Pancreas (tissue), 10 donors: ENCODE results near the gene SLC28A1. TPM values are rescaled to one million over a fixed set of nuclear protein-coding genes. Genes with fewer than 3 reads are reported as not detected.

Experiments
- ATAC-seq, 4 donors: fragments of 200-7000 bp; cut with Tn5 transposase; one replicate each; pipeline versions ENCODE4 v1.8.0 to v1.9.1; 2020; ENCODE audit warnings: mild to moderate bottlenecking in 4 of 4, moderate library complexity in 4 of 4
- DNase-seq, 6 donors: peaks; one replicate each; pipeline ENCODE4 v3.0.0-alpha.2; 2020
- FAIRE-seq: peaks from 2 replicates; lab custom pipeline; 2012; peaks lifted over from hg19 to GRCh38; lab: Jason Lieb, UNC
- H3K27ac ChIP-seq, 4 donors: fragments of 200-600 bp; sonication (generic); 1 replicate in 3 of 4; 2 replicates in 1 of 4; pipeline versions ENCODE4 v1.5.0 to v1.8.0; 2020
- H3K27me3 ChIP-seq, 4 donors: fragments of 200-600 bp; one replicate each; pipeline ENCODE4 v1.8.0; 2021
- H3K36me3 ChIP-seq, 3 donors: fragments of 200-600 bp; sonication (generic) in 1 of 3; one replicate each; pipeline versions ENCODE4 v1.5.0 to v1.8.0; 2020 to 2021
- H3K4me1 ChIP-seq, 3 donors: fragments of 200-600 bp; one replicate each; pipeline ENCODE4 v1.8.0; 2021
- H3K4me3 ChIP-seq, 4 donors: fragments of 200-600 bp; sonication (generic) in 2 of 4; one replicate each; pipeline versions ENCODE4 v1.5.0 to v1.8.0; 2020 to 2021
- H3K9me3 ChIP-seq, 4 donors: fragments of 200-600 bp; one replicate each; pipeline ENCODE4 v1.8.0; 2021
- WGBS, 2 donors: extraction: QIAGEN DNeasy Blood & Tissue Kit; methylation state at CpG; one replicate each; pipeline ENCODE4 v1.1.7; 2013; 5-methylcytosine and 5-hydroxymethylcytosine counted together
- intact Hi-C, 3 donors: fragments of 100-400 bp; cut with DNase I; formaldehyde crosslinking; loops; one replicate each; pipeline versions ENCODE4 v1.11.1 to v1.14.2; 2022
- polyA plus RNA-seq, 2 donors: library from polyadenylated mRNA; stranded (reverse); fragments of 200-250 nt; gene quantifications; one replicate each; pipeline ENCODE4 v1.2.3, GENCODE V29; 2013
- total RNA-seq, 6 donors: library from RNA; stranded (reverse); fragmentation: NEBNext Ultra II Directional in 4 of 6; extraction: Animal tissue kit (Norgen Biotek cat#: 25700) in 4 of 6; gene quantifications; one replicate each; pipeline versions ENCODE4 v1.2.1 to v1.2.4, GENCODE V29; 2021 to 2023
- TF ChIP-seq, protein P1 (sequence below), 4 donors: fragments of 200-600 bp; sonication (generic) in 3 of 4; IDR thresholded peaks; one replicate each; pipeline versions ENCODE4 v1.5.0 to v1.8.0; 2021; ENCODE audit warnings: antibody characterized with exemption in 4 of 4
- donor health status: healthy with polysubstance abuse.
- donor health status: DM: no; HTN: no; CAD: no; lungs with moderate emphysema.
- donor health status: DM: no; HTN: no; CAD: no.
- donor health status: control.
- donor health status: control.
- donor health status: Bipolar disorder and iron deficiency.
- donor health status: DM: yes; HTN: yes; CAD: no.
- donor health status: DM: no; HTN: no; CAD: no.
- donor health status: DM: no; HTN: no; CAD: no.
- donor health status: DM: yes; HTN: yes; CAD: no.

Gene SLC28A1
- total and polyA plus RNA-seq, 8 donors: 0.02 to 0.21 (median 0.11) TPM; not detected in 3

DNA sequence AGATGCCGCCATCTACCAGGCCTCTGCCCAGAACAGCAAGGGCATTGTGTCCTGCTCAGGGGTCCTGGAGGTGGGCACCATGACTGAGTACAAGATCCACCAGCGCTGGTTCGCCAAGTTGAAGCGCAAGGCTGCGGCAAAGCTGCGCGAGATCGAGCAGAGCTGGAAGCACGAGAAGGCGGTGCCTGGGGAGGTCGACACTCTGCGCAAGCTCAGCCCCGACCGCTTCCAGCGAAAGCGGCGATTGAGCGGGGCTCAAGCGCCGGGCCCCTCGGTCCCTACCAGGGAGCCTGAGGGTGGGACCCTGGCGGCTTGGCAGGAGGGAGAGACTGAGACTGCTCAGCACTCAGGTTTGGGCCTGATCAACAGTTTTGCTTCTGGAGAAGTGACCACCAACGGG lies 44.7 kb upstream of the SLC28A1 start:
- TF ChIP-seq, protein P1, sequence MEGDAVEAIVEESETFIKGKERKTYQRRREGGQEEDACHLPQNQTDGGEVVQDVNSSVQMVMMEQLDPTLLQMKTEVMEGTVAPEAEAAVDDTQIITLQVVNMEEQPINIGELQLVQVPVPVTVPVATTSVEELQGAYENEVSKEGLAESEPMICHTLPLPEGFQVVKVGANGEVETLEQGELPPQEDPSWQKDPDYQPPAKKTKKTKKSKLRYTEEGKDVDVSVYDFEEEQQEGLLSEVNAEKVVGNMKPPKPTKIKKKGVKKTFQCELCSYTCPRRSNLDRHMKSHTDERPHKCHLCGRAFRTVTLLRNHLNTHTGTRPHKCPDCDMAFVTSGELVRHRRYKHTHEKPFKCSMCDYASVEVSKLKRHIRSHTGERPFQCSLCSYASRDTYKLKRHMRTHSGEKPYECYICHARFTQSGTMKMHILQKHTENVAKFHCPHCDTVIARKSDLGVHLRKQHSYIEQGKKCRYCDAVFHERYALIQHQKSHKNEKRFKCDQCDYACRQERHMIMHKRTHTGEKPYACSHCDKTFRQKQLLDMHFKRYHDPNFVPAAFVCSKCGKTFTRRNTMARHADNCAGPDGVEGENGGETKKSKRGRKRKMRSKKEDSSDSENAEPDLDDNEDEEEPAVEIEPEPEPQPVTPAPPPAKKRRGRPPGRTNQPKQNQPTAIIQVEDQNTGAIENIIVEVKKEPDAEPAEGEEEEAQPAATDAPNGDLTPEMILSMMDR (IDR thresholded peaks at IDR 0.05): no peak
- no peak for ATAC-seq
- no peak for DNase-seq
- no peak for FAIRE-seq
- H3K4me3 ChIP-seq: no peak overlapping the region
- 98% methylated on average over 23 of the region's 23 CpGs for WGBS, 2 donors
- intact Hi-C loops: loop anchor here in 1 of 3 donors (10.0 kb wide), 1 partner anchor 85 kb away; no protein-coding TSS in a partner anchor
- peaks cover 18 to 24% (median 20%) of the 10 kb centered on the region in 3 donors for H3K4me1 ChIP-seq
- H3K9me3 ChIP-seq: no peaks in the 10 kb centered on the region
- H3K36me3 ChIP-seq: no peaks in the 10 kb centered on the region
- no peaks in the 10 kb centered on the region for H3K27me3 ChIP-seq
- peak overlapping the region in 2 of 4 donors; percentile 99 for H3K27ac ChIP-seq

DNA sequence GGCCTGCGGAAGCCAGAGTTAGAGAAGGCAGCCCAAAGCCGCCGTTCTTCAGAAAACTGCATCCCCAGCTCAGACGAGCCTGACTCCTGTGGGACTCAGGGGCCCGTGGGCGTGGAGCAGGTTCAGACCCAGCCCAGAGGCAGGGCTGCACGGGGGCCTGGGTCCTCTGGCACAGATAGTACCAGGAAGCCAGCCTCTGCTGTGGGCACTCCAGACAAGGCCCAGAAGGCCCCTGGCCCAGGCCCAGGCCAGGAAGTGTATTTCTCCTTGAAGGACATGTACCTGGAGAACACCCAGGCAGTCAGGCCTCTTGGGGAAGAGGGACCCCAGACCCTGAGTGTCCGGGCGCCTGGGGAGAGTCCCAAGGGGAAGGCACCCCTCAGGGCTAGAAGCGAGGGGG lies 44.2 kb upstream of the SLC28A1 start:
- 75 to 83% methylated on average over 10 of the region's 10 CpGs for WGBS, 2 donors
- DNase-seq (peak in 4 of 6 donors; percentile 49 to 73 (median 60)), FAIRE-seq (no peak), ATAC-seq (peak; percentile 16 to 49 (median 38))
- Histone ChIP-seq H3K4me1 (peaks cover 18 to 26% (median 25%) of the 10 kb centered on the region in 3 donors), H3K27me3 (no peaks in the 10 kb centered on the region), H3K36me3 (no peaks in the 10 kb centered on the region), H3K27ac (peak overlapping the region; percentile 91 to 99 (median 96)), H3K4me3 (no peak overlapping the region), H3K9me3 (no peaks in the 10 kb centered on the region)
- TF ChIP-seq, protein P1 (IDR thresholded peaks at IDR 0.05): no peak
- intact Hi-C loops: no loop called here

DNA sequence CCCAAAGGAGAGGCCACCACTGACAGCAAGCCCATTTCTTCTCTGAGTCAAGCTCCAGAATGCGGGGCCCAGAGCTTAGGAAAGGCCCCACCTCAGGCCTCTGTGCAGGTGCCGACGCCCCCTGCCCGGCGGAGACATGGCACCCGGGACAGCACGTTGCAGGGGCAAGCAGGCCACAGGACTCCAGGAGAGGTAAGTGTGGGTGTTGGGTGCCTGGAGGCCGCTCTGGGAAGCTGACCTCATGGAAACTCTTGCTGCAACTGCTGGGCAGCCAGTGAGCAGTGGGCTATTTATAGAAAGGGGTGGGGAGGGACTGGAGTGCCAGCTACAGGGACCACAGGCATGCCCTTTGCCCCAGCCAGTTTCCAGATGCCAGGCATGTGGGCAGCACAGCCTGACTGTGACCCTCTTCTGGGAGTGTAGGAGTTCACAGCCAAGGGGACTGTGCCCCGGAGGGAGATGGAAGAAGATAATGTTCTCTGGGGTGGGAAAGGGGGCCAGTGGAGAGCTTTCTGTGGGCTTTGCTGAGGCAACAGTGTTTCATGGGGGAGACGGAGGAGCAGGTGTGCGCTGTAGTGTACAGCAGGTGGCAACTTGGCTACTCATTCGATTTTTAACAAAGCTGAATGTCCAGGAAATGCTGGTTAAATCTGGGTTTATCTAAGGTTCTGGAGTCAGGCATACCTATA lies 43.6 kb upstream of the SLC28A1 start:
- WGBS, 2 donors: 34 to 41% methylated on average over 12 of the region's 12 CpGs
- intact Hi-C loops: no loop called here
- TF ChIP-seq, protein P1 (IDR thresholded peaks at IDR 0.05): no peak

DNA sequence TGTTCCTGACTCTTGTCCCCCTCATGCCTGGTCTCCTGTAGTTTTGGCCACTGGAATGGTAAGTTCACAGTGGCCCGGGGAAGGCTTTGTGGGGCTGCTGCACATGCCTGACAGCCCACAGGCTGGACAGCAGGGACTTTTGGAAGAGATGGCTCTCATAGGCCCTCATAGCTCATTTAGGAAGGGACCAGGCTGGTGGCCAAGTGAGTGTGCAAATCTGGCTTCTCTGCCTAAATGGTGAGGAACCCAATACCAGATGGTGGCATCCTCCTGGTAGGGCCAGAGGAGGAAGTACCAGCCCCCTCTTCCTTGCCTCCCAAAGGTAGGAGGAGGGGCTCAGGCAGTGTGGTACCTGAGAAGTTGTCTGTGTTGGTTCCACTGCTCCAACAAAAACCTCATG lies 41.7 kb upstream of the SLC28A1 start:
- H3K9me3 ChIP-seq: no peaks in the 10 kb centered on the region
- FAIRE-seq (no peak), ATAC-seq (no peak), DNase-seq (no peak)
- no peaks in the 10 kb centered on the region for H3K27me3 ChIP-seq
- intact Hi-C loops: no loop called here
- peaks cover 18 to 31% (median 29%) of the 10 kb centered on the region in 3 donors for H3K4me1 ChIP-seq
- no peaks in the 10 kb centered on the region for H3K36me3 ChIP-seq
- H3K27ac ChIP-seq: peak overlapping the region in 2 of 4 donors; percentile 99
- WGBS, 2 donors: 93 to 98% methylated on average over 1 of the region's 1 CpG
- H3K4me3 ChIP-seq: no peak overlapping the region
- TF ChIP-seq, protein P1 (IDR thresholded peaks at IDR 0.05): no peak

More for the DNA sequence above, 43.6 kb upstream of the SLC28A1 start:
- H3K36me3 ChIP-seq: no peaks in the 10 kb centered on the region
- FAIRE-seq (no peak), ATAC-seq (peak; percentile 87 to 95 (median 95)), DNase-seq (peak; percentile 80 to 95 (median 88))
- H3K27me3 ChIP-seq: no peaks in the 10 kb centered on the region
- H3K27ac ChIP-seq: peak overlapping the region; percentile 91 to 99 (median 96)
- no peak overlapping the region for H3K4me3 ChIP-seq
- peaks cover 18 to 31% (median 29%) of the 10 kb centered on the region in 3 donors for H3K4me1 ChIP-seq
- no peaks in the 10 kb centered on the region for H3K9me3 ChIP-seq

DNA sequence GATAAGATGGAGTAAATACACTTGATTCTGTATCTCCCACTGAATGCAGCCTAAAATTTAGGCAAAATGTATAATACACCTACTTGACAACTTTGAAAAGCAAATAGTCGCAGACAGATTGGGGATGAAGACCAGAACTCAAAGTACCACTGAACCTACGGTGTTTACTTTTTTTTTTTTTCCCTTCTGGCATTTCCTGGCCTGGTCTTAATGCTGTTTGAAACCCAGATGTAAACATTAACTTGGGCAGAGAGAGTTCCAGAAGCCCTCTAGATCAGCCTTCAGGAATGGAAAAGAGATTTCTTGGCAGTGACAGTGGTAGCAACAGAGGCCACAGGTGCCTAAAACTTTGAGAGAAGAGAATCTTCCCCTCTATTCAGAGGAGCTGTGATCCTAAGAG lies 39.5 kb upstream of the SLC28A1 start:
- ATAC-seq: peak; percentile 11 to 64 (median 38)
- intact Hi-C loops: no loop called here
- Histone ChIP-seq H3K9me3 (no peaks in the 10 kb centered on the region), H3K4me1 (peaks cover 15 to 29% (median 28%) of the 10 kb centered on the region in 3 donors), H3K4me3 (no peak overlapping the region), H3K36me3 (no peaks in the 10 kb centered on the region), H3K27me3 (no peaks in the 10 kb centered on the region), H3K27ac (peak overlapping the region in 3 of 4 donors; percentile 33 to 99 (median 88))
- WGBS, 2 donors: 16 to 17% methylated on average over 2 of the region's 2 CpGs
- FAIRE-seq: no peak
- DNase-seq: no peak
- TF ChIP-seq, protein P1 (IDR thresholded peaks at IDR 0.05): no peak
